HCT116 (cell line): ENCODE measurements around the gene SSB. TPM values are rescaled to one million over a fixed set of nuclear protein-coding genes. Genes with fewer than 3 reads are reported as not detected.

ENCODE experiments used
- ATAC-seq: fragments of 200-7000 bp; cut with Tn5 transposase; 2 replicates; pipeline ENCODE4 v1.9.1; 2020; ENCODE audit warnings: mild to moderate bottlenecking, moderate library complexity
- BruUV-seq: library from RNA; stranded (reverse); fragments of 400-500 nt; replicated peaks from 2 replicates; lab custom pipeline; 2021; lab: Mats Ljungman, UMichigan
- CTCF ChIA-PET: fragments of 300-600 bp; sonication (Branson Sonifier 250); formaldehyde crosslinking; loops from one replicate; lab custom pipeline; 2021; ENCODE audit warnings: antibody characterized with exemption; lab: Charles Lee
- POLR2A ChIA-PET: fragments of 300-600, 350-600 bp; sonication (Branson Sonifier 250); formaldehyde crosslinking; loops from one replicate; lab custom pipeline; 2021; ENCODE audit warnings: antibody characterized with exemption; lab: Charles Lee
- RAD21 ChIA-PET, 2 experiments: fragments of 300-600 bp; sonication (Branson Sonifier 250); formaldehyde crosslinking; loops; one replicate each; lab custom pipeline; 2023; ENCODE audit warnings: low total read pairs in 2 of 2; ENCODE audit not compliant: uncharacterized antibody in 2 of 2, unreplicated experiment in 2 of 2, low non-redundant PET in 1 of 2; lab: Charles Lee
- DNase-seq: peaks from one replicate; pipeline ENCODE4 v3.0.0-alpha.2; 2010; ENCODE audit warnings: low read depth, low spot score
- H2AFZ ChIP-seq: fragments of 200-600 bp; shearing (Covaris generic), sonication (generic); 2 replicates; pipeline ENCODE4 v1.6.1; 2017; ENCODE audit warnings: low read depth, mixed run types, mixed read lengths, antibody characterized with exemption, low read length; ENCODE audit not compliant: poor library complexity, severe bottlenecking
- H3K27ac ChIP-seq: 2 replicates; pipeline ENCODE4 v1.5.1; 2012; ENCODE audit warnings: low read depth, low read length
- H3K27me3 ChIP-seq: fragments of 200-600 bp; sonication (generic); 2 replicates; pipeline ENCODE4 v1.6.1; 2016; ENCODE audit warnings: mixed run types, low read length, mixed read lengths; ENCODE audit not compliant: insufficient read depth
- H3K36me3 ChIP-seq, 2 experiments: fragments of 200-500 bp in 1 of 2; fragments of 200-600 bp in 1 of 2; sonication (Bioruptor generic) in 1 of 2; sonication (generic) in 1 of 2; 2 replicates each; pipeline versions ENCODE4 v1.5.1 to v1.6.1; 2014 to 2016; ENCODE audit warnings: low read length in 2 of 2, inconsistent platforms in 1 of 2, mixed read lengths in 1 of 2, mixed run types in 1 of 2; ENCODE audit not compliant: insufficient read depth in 2 of 2, control insufficient read depth in 1 of 2
- H3K4me1 ChIP-seq, 2 experiments: fragments of 200-600 bp in 1 of 2; sonication (generic) in 1 of 2; 2 replicates each; pipeline versions ENCODE4 v1.5.1 to v1.6.1; 2012 to 2017; ENCODE audit warnings: low read length in 2 of 2, inconsistent platforms in 1 of 2, mild to moderate bottlenecking in 1 of 2, mixed read lengths in 1 of 2, mixed run types in 1 of 2, moderate library complexity in 1 of 2; ENCODE audit not compliant: insufficient read depth in 2 of 2, control insufficient read depth in 1 of 2
- H3K4me2 ChIP-seq: fragments of 200-600 bp; sonication (generic); 2 replicates; pipeline ENCODE4 v1.6.1; 2017; ENCODE audit warnings: mixed run types, low read length, mixed read lengths
- H3K4me3 ChIP-seq, 2 experiments: fragments of 200-600 bp in 1 of 2; sonication (generic) in 1 of 2; replicated peaks in 1 of 2; 2 replicates each; pipeline ENCODE4 v1.5.1; 2011 to 2016; ENCODE audit warnings: low read length in 2 of 2, control low read depth in 1 of 2, low read depth in 1 of 2, mild to moderate bottlenecking in 1 of 2, mixed read lengths in 1 of 2, mixed run types in 1 of 2
- H3K79me2 ChIP-seq: fragments of 200-600 bp; sonication (generic); 2 replicates; pipeline ENCODE4 v1.6.1; 2017; ENCODE audit warnings: mild to moderate bottlenecking, mixed run types, low read length, moderate library complexity, mixed read lengths; ENCODE audit not compliant: insufficient read depth
- H3K9ac ChIP-seq: fragments of 200-600 bp; sonication (generic); 2 replicates; pipeline ENCODE4 v1.6.1; 2016; ENCODE audit warnings: low read length, mixed read lengths
- H3K9me2 ChIP-seq: fragments of 200-600 bp; sonication (generic), shearing (Covaris generic); 2 replicates; pipeline ENCODE4 v1.6.1; 2017; ENCODE audit warnings: mixed run types, mild to moderate bottlenecking, moderate library complexity; ENCODE audit not compliant: insufficient read depth
- H3K9me3 ChIP-seq, 2 experiments: fragments of 200-500 bp in 1 of 2; fragments of 200-600 bp in 1 of 2; sonication (Bioruptor generic) in 1 of 2; sonication (generic) in 1 of 2; 2 replicates each; pipeline ENCODE4 v1.6.1; 2014 to 2017; ENCODE audit warnings: low read length in 2 of 2, mixed read lengths in 2 of 2, inconsistent platforms in 1 of 2, low read depth in 1 of 2, mild to moderate bottlenecking in 1 of 2, mixed run types in 1 of 2, moderate library complexity in 1 of 2; ENCODE audit not compliant: control insufficient read depth in 1 of 2, insufficient read depth in 1 of 2
- H4K20me1 ChIP-seq: fragments of 200-600 bp; sonication (generic), shearing (Covaris generic); 2 replicates; pipeline ENCODE4 v1.6.1; 2017; ENCODE audit warnings: mixed run types, mild to moderate bottlenecking, moderate library complexity; ENCODE audit not compliant: insufficient read depth
- CBX3 ChIP-seq: IDR thresholded peaks from 2 replicates; pipeline ENCODE4 v1.6.1; 2012; ENCODE audit warnings: low read depth
- CEBPB ChIP-seq: IDR thresholded peaks from 2 replicates; pipeline ENCODE4 v1.6.1; 2012; ENCODE audit warnings: low read depth
- ELF1 ChIP-seq: IDR thresholded peaks from 2 replicates; pipeline ENCODE4 v1.6.1; 2012; ENCODE audit warnings: low read depth, borderline replicate concordance
- EZH2 ChIP-seq: fragments of 200-600 bp; sonication (generic); IDR thresholded peaks from 2 replicates; pipeline ENCODE4 v1.6.1; 2017; ENCODE audit warnings: antibody characterized with exemption, mixed run types
- EZH2phosphoT487 ChIP-seq: fragments of 200-600 bp; IDR thresholded peaks from 2 replicates; pipeline ENCODE4 v1.6.1; 2018; ENCODE audit warnings: antibody characterized with exemption, borderline replicate concordance
- FOSL1 ChIP-seq: IDR thresholded peaks from 2 replicates; pipeline ENCODE4 v1.6.1; 2012; ENCODE audit warnings: low read depth
- JUND ChIP-seq: IDR thresholded peaks from 2 replicates; pipeline ENCODE4 v1.6.1; 2012
- POLR2A ChIP-seq: IDR thresholded peaks from 2 replicates; pipeline ENCODE4 v1.7.0; 2011; ENCODE audit warnings: borderline replicate concordance; ENCODE audit not compliant: insufficient read depth, insufficient read length; ENCODE audit errors: extremely low read depth
- POLR2AphosphoS5 ChIP-seq: IDR thresholded peaks from 2 replicates; pipeline ENCODE4 v1.6.1; 2011; ENCODE audit warnings: mild to moderate bottlenecking, low read depth, low read length, moderate library complexity
- RAD21 ChIP-seq: IDR thresholded peaks from 2 replicates; pipeline ENCODE4 v1.6.1; 2012; ENCODE audit warnings: low read depth, mild to moderate bottlenecking
- SIN3A ChIP-seq: IDR thresholded peaks from 2 replicates; pipeline ENCODE4 v1.6.1; 2012; ENCODE audit warnings: low read depth
- SP1 ChIP-seq: IDR thresholded peaks from 2 replicates; pipeline ENCODE4 v1.6.1; 2012; ENCODE audit warnings: low read depth
- ZFX ChIP-seq: fragments of 450-650 bp; IDR thresholded peaks from 2 replicates; pipeline ENCODE4 v1.6.1; 2017
- ZNF274 ChIP-seq: fragments of 200-500 bp; sonication (Bioruptor generic); IDR thresholded peaks from 2 replicates; pipeline ENCODE4 v1.6.1; 2014; ENCODE audit warnings: mild to moderate bottlenecking, low read depth, low read length, inconsistent platforms
- intact Hi-C: fragments of 100-400 bp; cut with micrococcal nuclease; formaldehyde crosslinking; loops from 2 replicates; pipeline ENCODE4 v1.10.0; 2022
- total RNA-seq: library from RNA; stranded (reverse); gene quantifications from one replicate; pipeline ENCODE4 v1.2.1, GENCODE V29; 2021; ENCODE audit not compliant: unreplicated experiment
- TF ChIP-seq, protein P1 (sequence below): IDR thresholded peaks from 2 replicates; pipeline ENCODE4 v1.6.1; 2012
- TF ChIP-seq, protein P2 (sequence below): IDR thresholded peaks from 2 replicates; pipeline ENCODE4 v1.6.1; 2012; ENCODE audit warnings: low read depth

Gene SSB
- total RNA-seq, 1 experiment from 2014 or later, result 117 TPM

DNA sequence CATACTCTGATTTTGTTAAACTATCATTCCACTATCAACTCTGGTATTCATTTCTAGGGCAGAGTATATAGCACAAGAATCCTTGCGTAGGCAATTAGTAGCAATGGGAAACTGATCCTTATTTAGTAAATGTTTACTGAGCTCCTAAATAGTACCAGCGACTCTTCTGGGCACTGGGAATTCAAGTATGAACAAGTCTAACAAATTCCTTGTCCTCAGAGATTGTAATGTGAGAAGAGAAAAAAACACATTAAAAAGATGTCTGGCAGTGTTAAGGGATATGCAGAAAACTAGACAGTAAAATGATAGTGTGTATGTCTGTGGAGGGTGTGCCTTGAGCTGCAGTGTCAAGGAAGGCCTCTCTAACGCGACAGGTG is 25.3 kb downstream of the SSB start:
- ChIA-PET RAD21 (no interaction called here), POLR2A (interaction anchor here (1.0 to 1.4 kb wide), 2 partner anchors 8 to 11 kb away, joined by 3 to 5 read pairs; no protein-coding TSS in a partner anchor), CTCF (interaction anchor here (0.7 to 2.2 kb wide), 4 partner anchors 9 to 267 kb away, joined by 3 to 12 read pairs (median 4); partner anchors contain the start of gene SSB)
- DNase-seq, result no peak
- TF ChIP-seq ZFX, result no peak
- no peak for TF ChIP-seq ELF1
- no peak for TF ChIP-seq JUND
- TF ChIP-seq, protein P1, sequence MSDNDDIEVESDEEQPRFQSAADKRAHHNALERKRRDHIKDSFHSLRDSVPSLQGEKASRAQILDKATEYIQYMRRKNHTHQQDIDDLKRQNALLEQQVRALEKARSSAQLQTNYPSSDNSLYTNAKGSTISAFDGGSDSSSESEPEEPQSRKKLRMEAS, result no peak
- no peak for TF ChIP-seq RAD21
- Histone ChIP-seq H3K27me3 (no peaks in the 10 kb centered on the region), H4K20me1 (peaks cover 10% of the 10 kb centered on the region; the same call in 1 of the 2 replicates), H3K9ac (peak overlapping the region; percentile 75), H3K4me2 (peak overlapping the region; percentile 87), H3K79me2 (peaks cover 55% of the 10 kb centered on the region), H3K4me1 (peaks cover 24 to 44% of the 10 kb centered on the region in 2 experiments), H2AFZ (no peak overlapping the region), H3K36me3 (peaks cover 0 to 5% of the 10 kb centered on the region in 2 experiments; a peak in 1 of 4 replicates), H3K9me3 (no peaks in the 10 kb centered on the region), H3K9me2 (no peaks in the 10 kb centered on the region), H3K27ac (peak overlapping the region; percentile 88), H3K4me3 (peak overlapping the region; percentile 60 to 81)
- intact Hi-C loops, result loop anchor here (2.0 kb wide), 1 partner anchor 105 kb away; no protein-coding TSS in a partner anchor
- ATAC-seq, result no peak
- no TSS peak for BruUV-seq

DNA sequence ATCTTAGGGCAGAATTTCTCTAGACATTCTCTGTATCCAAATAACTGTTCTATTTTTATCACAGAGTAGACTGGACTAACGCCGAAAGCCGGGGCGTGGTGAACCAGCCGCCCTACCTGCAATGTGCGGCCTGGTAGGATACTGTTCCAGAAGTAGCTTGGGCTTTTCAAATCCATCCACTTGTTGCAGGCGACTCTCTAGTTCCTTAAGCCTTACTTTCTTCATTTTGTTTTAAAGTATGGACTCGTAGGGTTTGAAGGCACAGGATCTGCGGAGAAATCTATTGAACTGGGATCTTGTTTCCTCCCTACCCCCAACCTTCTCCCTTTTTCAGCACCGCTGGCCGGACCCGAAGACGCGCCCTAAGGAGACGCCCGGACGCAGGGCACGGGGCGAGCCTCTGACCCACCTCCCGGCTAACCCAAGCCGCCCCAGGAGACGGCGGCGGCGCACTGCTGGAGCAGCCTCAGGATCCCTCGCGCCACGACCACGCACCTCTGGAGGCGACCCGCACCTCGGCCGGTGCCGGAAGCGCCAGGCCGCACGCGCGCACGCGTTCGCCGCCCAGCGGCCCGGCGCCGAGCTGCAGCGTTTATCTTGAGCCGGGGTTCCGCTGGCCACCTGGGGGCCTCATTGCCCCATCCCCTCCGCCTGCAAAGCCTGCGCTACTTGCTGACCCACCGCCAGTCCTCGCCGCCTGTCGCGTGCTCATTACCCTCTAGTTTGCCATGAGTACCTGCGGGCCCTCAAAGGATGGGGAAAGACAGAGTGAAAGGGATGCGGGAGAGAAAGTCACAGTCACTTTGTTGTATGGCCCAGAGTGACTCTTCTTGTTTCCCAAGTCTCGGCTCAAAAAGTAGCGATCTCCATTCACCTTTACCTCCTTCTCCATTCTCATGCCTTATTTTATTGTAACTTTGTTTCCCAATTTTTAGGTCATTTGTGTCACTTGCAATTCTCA is 26.0 kb downstream of the SSB start, which contains the start of gene METTL5:
TSS of gene METTL5 (minus strand) at position 533 of the 961 bp plus-strand sequence. CDS start at position 225, 308 bp downstream.
- TSS peak; percentile 64 for BruUV-seq
- Histone ChIP-seq H2AFZ (peak within 1 kb of the TSS; percentile 83), H3K9me3 (no peaks in the 10 kb centered on the region), H3K9ac (peak within 1 kb of the TSS; percentile 75), H3K4me1 (peaks cover 22 to 41% of the 10 kb centered on the region in 2 experiments), H3K27me3 (no peaks in the 10 kb centered on the region), H3K9me2 (no peaks in the 10 kb centered on the region), H4K20me1 (peaks cover 7% of the 10 kb centered on the region; the same call in 1 of the 2 replicates), H3K4me2 (peak within 1 kb of the TSS; percentile 87), H3K36me3 (no peaks in the 10 kb centered on the region; a peak in 1 of 4 replicates), H3K4me3 (peak within 1 kb of the TSS; percentile 60 to 81), H3K27ac (peak within 1 kb of the TSS; percentile 88), H3K79me2 (peaks cover 61% of the 10 kb centered on the region)
- ATAC-seq (peak; percentile 69), DNase-seq (peak; percentile 72)
- ChIA-PET POLR2A (interaction anchor here (1.0 to 1.4 kb wide), 2 partner anchors 9 to 12 kb away, joined by 3 to 5 read pairs; no protein-coding TSS in a partner anchor), RAD21 (no interaction called here), CTCF (interaction anchor here (0.7 to 2.2 kb wide), 7 partner anchors 9 to 345 kb away, joined by 3 to 12 read pairs (median 3); partner anchors contain the start of genes BBS5 and SSB)
- intact Hi-C loops, result loop anchor here (1.0 to 2.0 kb wide), 2 partner anchors 53 to 104 kb away; no protein-coding TSS in a partner anchor
- TF ChIP-seq FOSL1 (no peak), EZH2phosphoT487 (no peak), CBX3 (peak; percentile 92), SP1 (no peak), POLR2AphosphoS5 (peak; percentile 91), ZNF274 (no peak), JUND (no peak), EZH2 (no peak), POLR2A (peak; percentile 89), CEBPB (no peak), SIN3A (peak; percentile 72; the same call in 1 of the 2 replicates)
- TF ChIP-seq, protein P2, sequence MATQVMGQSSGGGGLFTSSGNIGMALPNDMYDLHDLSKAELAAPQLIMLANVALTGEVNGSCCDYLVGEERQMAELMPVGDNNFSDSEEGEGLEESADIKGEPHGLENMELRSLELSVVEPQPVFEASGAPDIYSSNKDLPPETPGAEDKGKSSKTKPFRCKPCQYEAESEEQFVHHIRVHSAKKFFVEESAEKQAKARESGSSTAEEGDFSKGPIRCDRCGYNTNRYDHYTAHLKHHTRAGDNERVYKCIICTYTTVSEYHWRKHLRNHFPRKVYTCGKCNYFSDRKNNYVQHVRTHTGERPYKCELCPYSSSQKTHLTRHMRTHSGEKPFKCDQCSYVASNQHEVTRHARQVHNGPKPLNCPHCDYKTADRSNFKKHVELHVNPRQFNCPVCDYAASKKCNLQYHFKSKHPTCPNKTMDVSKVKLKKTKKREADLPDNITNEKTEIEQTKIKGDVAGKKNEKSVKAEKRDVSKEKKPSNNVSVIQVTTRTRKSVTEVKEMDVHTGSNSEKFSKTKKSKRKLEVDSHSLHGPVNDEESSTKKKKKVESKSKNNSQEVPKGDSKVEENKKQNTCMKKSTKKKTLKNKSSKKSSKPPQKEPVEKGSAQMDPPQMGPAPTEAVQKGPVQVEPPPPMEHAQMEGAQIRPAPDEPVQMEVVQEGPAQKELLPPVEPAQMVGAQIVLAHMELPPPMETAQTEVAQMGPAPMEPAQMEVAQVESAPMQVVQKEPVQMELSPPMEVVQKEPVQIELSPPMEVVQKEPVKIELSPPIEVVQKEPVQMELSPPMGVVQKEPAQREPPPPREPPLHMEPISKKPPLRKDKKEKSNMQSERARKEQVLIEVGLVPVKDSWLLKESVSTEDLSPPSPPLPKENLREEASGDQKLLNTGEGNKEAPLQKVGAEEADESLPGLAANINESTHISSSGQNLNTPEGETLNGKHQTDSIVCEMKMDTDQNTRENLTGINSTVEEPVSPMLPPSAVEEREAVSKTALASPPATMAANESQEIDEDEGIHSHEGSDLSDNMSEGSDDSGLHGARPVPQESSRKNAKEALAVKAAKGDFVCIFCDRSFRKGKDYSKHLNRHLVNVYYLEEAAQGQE, result no peak
